Right ventricle myocardium superior (tissue), 1 donor: ENCODE data around the gene STPG2. TPM values are rescaled to one million over a fixed set of nuclear protein-coding genes. Genes with fewer than 3 reads are reported as not detected.

Source experiments
- ATAC-seq: fragments of 200-7000 bp; cut with Tn5 transposase; one replicate; pipeline ENCODE4 v1.9.1; 2020; ENCODE audit warnings: mild to moderate bottlenecking; ENCODE audit not compliant: poor library complexity
- DNase-seq: peaks from one replicate; pipeline ENCODE4 v3.0.0-alpha.2; 2020
- intact Hi-C: fragments of 100-400 bp; cut with DNase I; formaldehyde crosslinking; loops from one replicate; pipeline ENCODE4 v1.11.2; 2022
- total RNA-seq: library from RNA; stranded (reverse); fragmentation: NEBNext Ultra II Directional; extraction: Animal tissue kit (Norgen Biotek cat#: 25700); gene quantifications from one replicate; pipeline ENCODE4 v1.2.1, GENCODE V29; 2021
- donor health status: DM: no; HTN: yes; CAD: no; lungs with severe emphysema.

Gene STPG2
- total RNA-seq, 1 donor from 2014 or later, result 0.22 TPM

GRCh38 chr4:98101988-98102387 lies 41.3 kb downstream of the STPG2 start:
- no peak for ATAC-seq
- DNase-seq, result no peak
- intact Hi-C loops, result no loop called here

GRCh38 chr4:98098764-98099163 lies 44.5 kb downstream of the STPG2 start:
- intact Hi-C loops, result no loop called here
- ATAC-seq, result no peak
- no peak for DNase-seq

- no peak for DNase-seq
These were observed 49.2 kb downstream of the STPG2 start for GRCh38 chr4:98094118-98094517.

GRCh38 chr4:98093662-98094061 lies 49.6 kb downstream of the STPG2 start:
- intact Hi-C loops, result no loop called here
- ATAC-seq, result no peak

More at GRCh38 chr4:98094118-98094517, 49.2 kb downstream of the STPG2 start:
- no peak for ATAC-seq
- intact Hi-C loops, result no loop called here

GRCh38 chr4:98092833-98093439 lies 50.3 kb downstream of the STPG2 start:
- DNase-seq, result no peak
- intact Hi-C loops, result no loop called here
- ATAC-seq, result no peak

More at GRCh38 chr4:98093662-98094061, 49.6 kb downstream of the STPG2 start:
- no peak for DNase-seq

GRCh38 chr4:98081936-98082335 lies 61.3 kb downstream of the STPG2 start:
- DNase-seq (no peak), ATAC-seq (no peak)
- intact Hi-C loops, result no loop called here

GRCh38 chr4:98068495-98068894 lies 74.8 kb downstream of the STPG2 start:
- no peak for ATAC-seq
- DNase-seq, result no peak
- intact Hi-C loops, result no loop called here

GRCh38 chr4:98055800-98056501 lies 87.3 kb downstream of the STPG2 start:
- intact Hi-C loops, result no loop called here
- DNase-seq, result no peak
- ATAC-seq, result no peak

GRCh38 chr4:98046665-98047064 lies 96.6 kb downstream of the STPG2 start:
- intact Hi-C loops, result no loop called here
- no peak for ATAC-seq
- DNase-seq, result no peak

- DNase-seq (no peak), ATAC-seq (no peak)
These were observed 113.2 kb downstream of the STPG2 start for GRCh38 chr4:98030059-98030458.

GRCh38 chr4:98027827-98028226 lies 115.4 kb downstream of the STPG2 start:
- no peak for ATAC-seq

More at GRCh38 chr4:98030059-98030458, 113.2 kb downstream of the STPG2 start:
- intact Hi-C loops, result no loop called here

GRCh38 chr4:98026362-98026761 lies 116.9 kb downstream of the STPG2 start:
- no peak for DNase-seq
- no peak for ATAC-seq
- intact Hi-C loops, result no loop called here

More at GRCh38 chr4:98027827-98028226, 115.4 kb downstream of the STPG2 start:
- DNase-seq, result no peak
- intact Hi-C loops, result no loop called here

GRCh38 chr4:98006814-98007412 lies 136.4 kb downstream of the STPG2 start:
- DNase-seq (no peak), ATAC-seq (no peak)
- intact Hi-C loops, result no loop called here

GRCh38 chr4:98006060-98006459 lies 137.2 kb downstream of the STPG2 start:
- intact Hi-C loops, result no loop called here
- ATAC-seq (no peak), DNase-seq (no peak)

GRCh38 chr4:98000940-98001339 lies 142.3 kb downstream of the STPG2 start:
- DNase-seq, result no peak
- intact Hi-C loops, result no loop called here

GRCh38 chr4:97998203-97998602 lies 145.1 kb downstream of the STPG2 start:
- ATAC-seq (no peak), DNase-seq (no peak)
- intact Hi-C loops, result no loop called here

More at GRCh38 chr4:98000940-98001339, 142.3 kb downstream of the STPG2 start:
- no peak for ATAC-seq

GRCh38 chr4:97994765-97995465 lies 148.4 kb downstream of the STPG2 start:
- intact Hi-C loops, result no loop called here
- ATAC-seq (no peak), DNase-seq (no peak)

- ATAC-seq, result no peak
- intact Hi-C loops, result no loop called here
These were observed 152.9 kb downstream of the STPG2 start for GRCh38 chr4:97990409-97990808.

GRCh38 chr4:97987019-97987648 lies 156.1 kb downstream of the STPG2 start:
- no peak for ATAC-seq
- no peak for DNase-seq
- intact Hi-C loops, result no loop called here

More at GRCh38 chr4:97990409-97990808, 152.9 kb downstream of the STPG2 start:
- DNase-seq, result no peak
